GM19035 (cell line): ENCODE results near the gene FILIP1L.
A peak's percentile ranks its signal among the peaks of the same experiment; 100 is the strongest.

Experiments used
- ATAC-seq: cut with Tn5 transposase; IDR thresholded peaks from one replicate; pipeline ENCODE4 v1.9.1; 2021; ENCODE audit not compliant: unreplicated experiment

Gene FILIP1L

DNA sequence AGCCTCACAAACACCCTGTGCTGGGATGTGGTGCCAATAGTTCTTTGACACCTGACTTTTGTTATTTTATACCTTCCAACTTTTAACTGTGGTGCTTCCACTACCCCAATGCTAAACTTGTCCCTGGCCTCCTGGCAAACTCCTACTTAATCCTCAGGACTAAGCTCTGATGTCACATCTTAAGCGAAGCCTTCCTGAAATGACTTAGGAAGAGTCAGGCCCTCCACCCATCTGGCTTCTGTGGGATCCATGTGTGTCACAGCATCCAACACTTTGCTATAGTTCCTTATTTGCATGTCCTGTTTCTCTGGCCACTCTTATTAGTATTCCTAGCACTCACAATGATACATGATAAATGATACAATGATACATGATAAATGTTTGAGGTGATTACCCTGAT is 133.2 kb downstream of the FILIP1L start:
- no peak for ATAC-seq

- ATAC-seq = no peak
These were observed 133.7 kb downstream of the FILIP1L start for GRCh38 chr3:99980606-99981005.

DNA sequence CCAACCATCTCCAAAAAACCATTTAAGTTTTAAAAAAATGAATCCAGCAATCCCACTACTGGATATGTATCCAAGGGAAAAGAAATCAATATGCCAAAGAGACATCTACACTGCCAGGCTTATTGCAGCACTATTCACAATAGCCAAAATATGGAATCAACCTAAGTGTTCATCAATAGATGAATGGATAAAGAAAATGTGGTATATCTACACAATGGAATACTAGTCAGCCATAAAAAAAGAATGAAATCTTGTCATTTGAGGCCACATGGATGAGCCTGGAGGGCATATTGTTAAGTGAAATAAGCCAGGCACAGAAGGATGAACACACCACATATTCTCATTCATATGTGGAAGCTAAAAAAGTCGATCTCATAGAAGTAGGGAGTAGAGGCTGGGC is 136.1 kb downstream of the FILIP1L start:
- no peak for ATAC-seq

DNA sequence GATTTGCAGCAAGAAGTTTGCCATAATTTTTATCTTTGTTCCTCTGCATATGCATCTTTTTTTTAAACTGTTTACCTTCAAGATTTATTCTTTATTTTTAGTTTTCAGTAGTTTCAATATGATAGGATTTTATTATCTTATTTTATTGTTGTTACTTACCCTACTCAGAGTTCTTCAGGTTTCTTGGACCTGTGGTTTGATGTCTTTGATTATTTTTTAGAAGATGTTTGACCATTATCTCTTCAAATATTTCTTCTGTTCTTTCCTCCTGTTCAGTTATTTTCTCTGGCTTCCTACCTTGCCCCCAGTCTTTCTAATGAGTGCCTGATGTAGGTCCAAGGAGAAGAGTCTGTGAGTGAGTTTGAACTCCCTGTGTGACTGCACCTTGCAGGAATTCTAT is 137.7 kb downstream of the FILIP1L start:
- no peak for ATAC-seq

DNA sequence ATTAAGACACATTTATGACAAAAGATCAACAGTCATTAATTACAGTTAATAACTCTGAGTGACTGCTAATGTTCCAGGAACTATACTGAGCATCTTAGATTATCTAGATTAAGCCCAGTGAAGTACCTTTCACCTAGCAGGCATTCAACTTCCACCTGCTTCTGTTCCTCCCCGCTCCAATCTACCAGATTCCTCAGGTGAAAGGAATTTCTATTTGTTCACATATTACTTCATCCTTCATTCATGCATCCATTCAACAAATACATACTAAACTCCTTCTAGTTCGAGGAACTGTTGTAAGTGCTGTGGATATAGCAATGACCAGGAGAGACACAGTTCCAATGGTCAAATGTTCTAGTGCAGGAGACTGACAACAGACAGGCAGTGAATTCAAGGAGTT is 139.3 kb downstream of the FILIP1L start:
- ATAC-seq = no peak

DNA sequence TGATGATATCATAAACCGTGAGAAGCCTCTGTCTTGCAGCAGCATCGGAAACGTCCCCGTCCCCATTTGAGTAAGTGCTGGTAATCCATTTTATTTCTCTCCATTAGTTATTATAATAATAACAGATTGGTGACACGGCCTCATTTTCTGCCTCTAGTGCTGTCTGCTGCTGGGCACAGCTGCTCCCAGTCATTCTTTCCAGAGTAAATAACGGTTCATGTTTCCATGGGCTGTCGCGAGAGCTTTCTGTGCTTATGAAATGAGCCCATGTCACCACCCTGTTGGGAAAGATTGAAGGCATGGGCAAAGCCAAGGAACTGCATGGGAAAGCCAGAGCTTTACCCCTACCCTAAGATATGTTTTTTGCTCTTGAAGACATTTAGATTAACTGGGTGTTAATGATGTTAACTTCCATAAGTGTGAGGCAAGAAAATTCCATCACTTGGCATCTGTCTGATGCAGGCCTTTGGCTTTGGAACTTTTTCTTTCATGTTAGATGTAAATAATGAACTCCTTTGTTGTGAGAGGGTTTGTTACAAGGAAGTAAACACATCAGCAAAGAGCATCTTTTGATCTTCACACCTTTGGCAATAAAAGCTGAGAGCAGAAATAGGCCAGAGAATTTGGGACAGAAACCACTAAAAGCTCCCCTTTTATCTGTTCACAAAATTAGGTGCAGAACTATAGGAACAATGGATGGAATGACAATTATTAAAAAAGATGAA is 141.8 kb downstream of the FILIP1L start:
- no peak for ATAC-seq

- no peak for ATAC-seq
These were observed 142.5 kb downstream of the FILIP1L start for GRCh38 chr3:99971761-99972160.

DNA sequence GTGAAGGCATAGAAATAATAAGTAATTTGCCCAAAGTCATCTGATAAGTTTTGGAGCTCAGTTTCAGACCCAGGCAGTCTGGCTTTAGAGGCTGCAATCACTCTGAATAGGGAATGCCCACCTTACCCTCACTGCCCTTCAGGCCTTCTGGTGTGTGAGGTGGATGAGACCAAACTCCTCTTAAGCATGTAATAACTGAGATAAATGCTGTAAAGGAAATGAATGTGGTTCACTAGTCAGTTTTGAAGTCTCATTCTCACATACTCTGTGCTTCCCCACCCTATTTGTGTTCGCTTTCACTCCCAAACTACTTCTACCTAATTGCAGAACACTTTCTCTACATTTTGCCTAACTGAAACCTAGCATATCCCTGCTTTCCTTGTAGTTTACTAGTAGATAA is 144.1 kb downstream of the FILIP1L start:
- ATAC-seq = peak; percentile 93

DNA sequence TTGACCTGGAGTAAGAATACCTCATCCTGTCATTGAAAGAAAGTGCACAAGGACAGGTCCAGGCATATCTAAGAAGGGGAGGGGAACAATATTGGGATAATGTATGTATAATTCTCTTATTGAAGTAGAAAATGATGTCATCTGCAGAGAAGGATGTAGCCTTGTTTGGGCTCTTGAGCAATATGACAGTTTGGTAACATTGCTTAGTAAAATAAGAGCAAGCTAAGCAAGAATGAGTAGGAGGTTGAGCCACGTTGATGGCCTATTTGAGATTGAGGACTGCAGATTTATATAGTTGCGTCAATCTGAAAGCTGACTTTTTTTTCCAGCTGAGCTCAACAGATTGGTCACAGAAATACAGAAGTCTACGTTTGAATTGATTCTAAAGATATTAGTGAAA is 145.2 kb downstream of the FILIP1L start:
- ATAC-seq = no peak

DNA sequence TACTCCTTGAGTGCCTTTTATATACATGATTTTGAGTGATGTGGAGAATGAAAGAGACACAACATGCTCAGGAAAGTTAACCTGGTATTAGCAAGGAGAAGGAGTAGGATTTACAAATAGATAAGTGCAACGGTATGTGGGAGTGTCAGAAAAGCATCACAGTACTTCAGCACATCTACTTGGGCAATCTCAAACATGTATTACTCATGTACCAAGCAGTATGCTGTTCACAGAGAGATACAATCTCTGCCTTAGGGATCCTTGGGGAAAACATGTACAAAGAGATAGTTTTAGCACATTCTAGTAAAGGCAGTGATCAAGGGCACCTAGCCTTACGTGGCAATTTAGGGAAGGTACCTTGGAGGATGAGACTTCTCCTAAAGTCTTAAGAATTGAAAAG is 146.5 kb downstream of the FILIP1L start:
- ATAC-seq = no peak

DNA sequence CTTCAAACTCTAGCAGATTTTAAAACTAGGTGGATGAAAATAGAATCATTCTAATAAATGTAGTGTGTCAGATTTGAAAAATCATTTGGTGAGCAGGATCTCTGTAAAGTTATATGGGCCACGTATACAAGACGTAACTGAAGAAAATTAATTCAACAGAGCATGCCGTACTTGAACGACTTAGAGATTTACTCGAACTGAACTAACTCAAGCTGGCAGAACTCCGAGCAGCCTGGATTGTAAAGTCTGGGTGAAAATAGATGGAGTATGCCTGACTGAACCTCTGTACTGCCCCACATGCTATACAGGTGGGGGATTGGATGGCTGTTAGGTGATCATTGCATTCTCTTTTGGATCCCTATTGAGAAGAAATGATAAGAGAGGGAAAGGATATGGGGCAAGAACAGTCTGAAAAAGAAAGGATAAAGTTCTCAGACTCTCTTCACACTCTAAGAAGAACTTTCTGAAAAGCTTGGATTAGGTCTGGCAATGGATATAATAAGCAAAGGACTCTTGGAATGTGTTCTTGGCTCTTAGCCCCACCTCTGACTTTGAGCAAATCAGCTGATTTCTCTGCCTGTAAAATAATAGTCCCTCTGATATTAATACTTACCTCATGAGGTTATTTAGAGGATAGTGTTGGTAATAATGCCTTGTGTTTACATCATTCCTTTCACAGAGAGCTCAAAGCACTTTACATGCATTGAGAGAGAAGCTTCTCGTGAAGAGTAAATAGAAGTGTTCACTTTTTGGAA is 147.5 kb downstream of the FILIP1L start:
- no peak for ATAC-seq

DNA sequence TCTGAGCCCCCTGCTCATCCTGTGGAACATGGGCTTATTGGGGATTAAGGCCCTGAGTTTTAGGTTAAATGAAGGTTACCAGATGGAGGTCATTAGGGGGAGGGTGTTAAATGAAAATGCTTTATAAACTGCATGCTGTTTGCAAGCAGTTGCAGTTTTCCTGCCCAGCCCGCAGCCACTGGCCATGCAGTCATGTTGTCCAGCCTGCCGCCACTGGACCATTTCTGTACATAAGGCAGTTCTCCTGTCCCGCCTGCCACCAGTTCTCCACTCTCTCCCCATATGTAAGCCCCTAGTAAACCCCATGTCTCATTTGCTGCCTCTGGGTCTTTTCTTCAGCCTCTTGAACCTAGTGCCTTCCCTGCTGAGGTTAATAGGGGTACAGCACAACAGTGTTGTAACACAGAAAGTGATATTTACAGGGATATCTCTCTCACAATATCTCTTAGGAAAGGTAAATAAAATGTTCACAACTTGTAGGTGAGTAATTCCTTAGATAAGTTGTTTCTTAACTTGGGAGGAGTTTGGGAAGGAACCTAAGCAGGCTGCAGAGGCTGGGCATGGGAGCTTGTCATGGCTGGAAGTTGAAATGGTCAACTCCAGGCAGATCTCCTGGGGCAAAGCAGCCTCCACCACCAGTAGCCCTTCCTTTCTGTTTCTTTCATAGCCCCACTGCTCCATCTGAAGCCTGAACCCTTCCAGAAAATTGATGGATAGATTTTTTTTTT is 148.5 kb downstream of the FILIP1L start:
- ATAC-seq = no peak

DNA sequence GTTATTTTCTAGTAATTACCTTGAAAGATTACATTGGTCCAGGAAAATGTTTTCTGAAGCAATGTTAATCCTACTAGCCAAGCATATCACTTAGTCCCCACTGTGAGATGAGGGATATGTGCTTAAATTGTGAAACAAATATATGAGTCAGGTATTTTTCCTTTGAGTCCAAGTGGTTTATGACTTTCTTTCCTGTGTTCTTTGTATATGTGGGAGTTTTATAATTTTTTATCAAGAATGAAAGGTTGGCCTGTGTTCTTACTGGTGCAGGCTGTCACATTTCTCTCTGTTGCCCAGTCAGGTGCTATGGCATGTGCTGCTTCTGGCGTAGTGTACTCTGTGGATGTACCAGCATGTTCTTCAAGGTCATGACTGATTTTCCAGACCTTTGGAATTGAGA is 149.2 kb downstream of the FILIP1L start:
- no peak for ATAC-seq

GRCh38 chr3:99962703-99963102 is 151.6 kb downstream of the FILIP1L start:
- no peak for ATAC-seq

GRCh38 chr3:99961756-99962515 is 152.4 kb downstream of the FILIP1L start:
- no peak for ATAC-seq

DNA sequence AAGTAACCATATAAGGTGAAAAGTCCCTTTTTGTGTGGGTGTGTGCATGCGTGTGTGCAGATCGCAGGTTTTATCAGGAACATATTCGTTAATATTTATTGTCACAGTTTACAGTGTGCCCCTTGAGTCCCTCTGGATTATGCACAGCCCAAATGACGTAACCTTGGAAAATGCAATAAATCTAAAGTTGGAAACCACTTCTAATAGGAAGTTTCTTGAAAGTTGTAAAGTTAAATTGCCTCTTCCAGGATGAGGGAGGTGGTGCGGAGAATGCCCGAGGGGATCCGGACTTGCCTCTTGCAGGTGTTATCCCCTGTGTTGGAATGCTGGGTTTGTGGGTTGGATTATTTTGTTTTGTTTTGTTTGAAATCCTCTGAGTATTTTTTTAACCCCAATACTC is 153.4 kb downstream of the FILIP1L start:
- no peak for ATAC-seq

DNA sequence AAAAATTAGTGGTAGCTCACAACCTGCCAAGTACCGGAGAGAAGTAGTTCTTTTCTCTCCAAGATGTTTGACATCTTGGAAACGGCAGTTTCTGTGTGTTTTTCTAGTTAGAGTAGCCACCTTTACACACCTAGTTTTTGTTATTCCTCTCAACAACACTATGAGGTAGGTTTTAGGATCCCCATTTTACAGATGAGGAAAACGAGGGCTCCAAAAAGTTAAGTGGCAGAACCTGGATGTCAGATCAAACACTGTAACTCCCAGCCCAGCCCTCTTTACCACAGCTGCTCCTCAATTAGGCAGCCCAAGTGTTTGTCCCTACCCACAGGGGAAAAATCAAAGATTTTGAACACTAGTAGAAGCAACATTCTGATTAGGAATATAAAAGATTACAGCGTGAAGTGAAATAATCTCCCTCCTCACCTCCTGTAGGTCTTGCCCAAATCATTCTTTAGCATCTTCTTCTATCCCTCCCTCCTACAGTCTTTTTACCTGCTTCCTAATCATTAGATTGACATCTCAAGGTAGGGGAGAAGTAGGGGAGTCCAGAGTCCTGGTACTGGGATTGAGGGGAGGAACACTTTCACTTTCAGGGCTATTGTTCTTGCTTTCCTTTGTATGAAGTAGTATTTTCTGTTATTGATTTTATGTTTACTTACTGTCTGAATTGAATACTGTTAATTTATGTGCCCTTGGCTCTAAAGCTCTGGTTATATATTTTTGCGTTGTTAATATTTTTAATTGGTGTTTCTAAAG is 154.0 kb downstream of the FILIP1L start:
- ATAC-seq = no peak

DNA sequence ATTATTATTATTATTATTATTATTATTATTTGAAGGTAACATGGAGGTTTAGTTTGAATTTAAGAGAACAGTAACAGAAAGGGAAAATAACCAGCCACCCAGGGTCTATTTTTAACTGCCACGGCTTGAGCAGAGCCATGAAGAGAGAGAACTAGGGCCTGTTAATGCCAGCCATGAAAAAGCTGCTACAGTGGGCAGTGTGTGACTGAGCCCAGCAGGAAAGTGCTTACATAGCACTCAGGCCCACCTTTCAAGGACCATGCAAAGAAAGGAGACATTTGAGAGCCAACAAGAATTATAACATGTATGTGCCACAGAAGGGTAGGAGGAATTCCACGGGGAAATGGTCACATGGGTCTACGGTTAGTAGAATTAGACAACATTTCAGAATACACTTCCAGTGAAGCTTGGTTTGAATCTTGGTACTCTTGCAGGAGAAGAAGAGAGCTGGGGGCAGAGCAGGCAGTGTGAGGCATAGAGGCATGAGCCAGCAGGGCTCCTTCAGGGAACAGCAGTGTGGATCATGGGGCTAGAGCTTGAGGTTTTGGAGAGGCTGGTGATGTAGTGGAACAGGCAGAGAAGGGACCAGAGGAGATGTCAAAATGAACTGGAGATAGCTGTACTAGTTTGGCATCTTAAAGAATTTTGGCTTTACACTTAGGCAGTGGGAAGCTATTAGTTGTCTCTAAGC is 155.9 kb downstream of the FILIP1L start:
- no peak for ATAC-seq

GRCh38 chr3:99957151-99957796 is 157.0 kb downstream of the FILIP1L start:
- ATAC-seq = no peak
